HG03097 (cell line): ENCODE results near the gene CYP2W1.

Experiments used
- ATAC-seq: cut with Tn5 transposase; IDR thresholded peaks from one replicate; pipeline ENCODE4 v1.9.1; 2021; ENCODE audit not compliant: unreplicated experiment, low FRiP score

CYP2W1 gene

DNA sequence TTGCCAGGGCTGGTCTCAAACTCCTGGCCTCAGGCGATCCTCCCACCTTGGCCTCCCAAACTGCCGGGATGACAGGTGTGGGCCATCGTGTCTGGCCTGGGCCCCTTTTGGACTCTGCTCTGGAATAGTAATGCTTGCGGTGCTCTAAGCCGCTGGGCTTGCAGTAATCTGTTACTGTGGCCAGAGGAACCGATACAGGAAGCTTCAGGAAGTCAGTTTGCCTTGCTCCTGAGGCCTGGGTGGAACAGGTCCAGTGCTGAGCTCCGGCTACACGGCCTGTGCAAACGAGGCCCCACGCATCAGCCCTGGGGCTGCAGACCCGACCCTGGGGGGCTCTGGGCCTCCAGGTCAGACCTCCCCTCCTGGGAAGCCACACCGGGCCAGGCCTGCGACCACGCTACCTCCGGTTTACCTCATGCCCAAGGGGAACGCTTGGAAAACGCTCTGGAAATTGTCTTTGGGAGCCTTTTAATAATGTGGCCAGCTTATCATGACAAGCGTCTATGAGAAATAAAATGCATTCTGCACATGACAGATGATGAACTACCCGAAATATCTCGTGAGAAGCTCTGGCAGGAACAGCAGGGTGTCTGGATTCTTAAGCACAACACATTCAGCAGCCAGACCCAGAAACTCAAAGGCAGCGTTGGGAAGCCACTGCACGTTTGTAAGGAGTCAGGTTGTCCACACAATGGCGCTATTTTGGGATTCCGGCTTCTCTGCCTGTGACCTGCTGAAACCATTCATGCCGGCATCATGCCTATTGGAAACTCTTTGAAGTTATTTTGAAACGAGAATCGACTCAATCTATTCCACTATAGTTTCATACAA is 18.4 kb upstream of the CYP2W1 start:
- ATAC-seq, result no peak

GRCh38 chr7:966291-967069 is 16.5 kb upstream of the CYP2W1 start:
- ATAC-seq, result no peak

DNA sequence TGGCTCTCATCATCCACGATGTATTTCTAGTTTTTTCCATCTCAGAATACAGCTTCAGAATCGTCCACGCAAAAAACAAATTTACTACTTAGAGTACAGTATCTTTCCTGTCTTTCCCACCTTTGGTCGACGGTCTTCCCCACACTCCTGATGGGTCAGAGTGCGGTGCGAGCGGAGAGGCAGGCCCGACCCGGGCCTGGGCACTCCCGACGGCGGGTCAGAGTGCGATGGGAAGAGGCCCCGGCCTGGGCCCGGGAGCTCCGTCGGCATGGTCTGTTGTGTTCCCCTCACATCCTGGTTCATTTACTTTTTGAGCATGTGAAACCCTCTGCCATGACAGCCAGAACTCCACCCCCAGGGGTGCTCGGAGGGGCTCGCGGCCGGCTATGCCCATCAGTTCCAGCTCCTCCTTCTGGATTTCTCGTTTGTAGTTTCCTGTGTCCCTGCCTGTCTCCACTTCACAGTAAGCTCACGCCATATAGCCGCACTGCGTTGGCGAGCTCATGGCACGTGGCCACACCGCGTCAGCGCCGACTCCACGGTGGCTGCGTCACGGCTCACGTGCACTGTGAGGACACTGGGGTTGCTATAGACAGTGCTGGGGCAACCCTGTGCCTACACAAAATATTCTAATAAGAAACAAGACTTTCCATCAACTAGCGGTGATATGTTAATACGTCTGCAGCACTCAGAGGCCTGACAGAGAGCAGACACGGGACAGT is 15.5 kb upstream of the CYP2W1 start:
- ATAC-seq, result no peak

DNA sequence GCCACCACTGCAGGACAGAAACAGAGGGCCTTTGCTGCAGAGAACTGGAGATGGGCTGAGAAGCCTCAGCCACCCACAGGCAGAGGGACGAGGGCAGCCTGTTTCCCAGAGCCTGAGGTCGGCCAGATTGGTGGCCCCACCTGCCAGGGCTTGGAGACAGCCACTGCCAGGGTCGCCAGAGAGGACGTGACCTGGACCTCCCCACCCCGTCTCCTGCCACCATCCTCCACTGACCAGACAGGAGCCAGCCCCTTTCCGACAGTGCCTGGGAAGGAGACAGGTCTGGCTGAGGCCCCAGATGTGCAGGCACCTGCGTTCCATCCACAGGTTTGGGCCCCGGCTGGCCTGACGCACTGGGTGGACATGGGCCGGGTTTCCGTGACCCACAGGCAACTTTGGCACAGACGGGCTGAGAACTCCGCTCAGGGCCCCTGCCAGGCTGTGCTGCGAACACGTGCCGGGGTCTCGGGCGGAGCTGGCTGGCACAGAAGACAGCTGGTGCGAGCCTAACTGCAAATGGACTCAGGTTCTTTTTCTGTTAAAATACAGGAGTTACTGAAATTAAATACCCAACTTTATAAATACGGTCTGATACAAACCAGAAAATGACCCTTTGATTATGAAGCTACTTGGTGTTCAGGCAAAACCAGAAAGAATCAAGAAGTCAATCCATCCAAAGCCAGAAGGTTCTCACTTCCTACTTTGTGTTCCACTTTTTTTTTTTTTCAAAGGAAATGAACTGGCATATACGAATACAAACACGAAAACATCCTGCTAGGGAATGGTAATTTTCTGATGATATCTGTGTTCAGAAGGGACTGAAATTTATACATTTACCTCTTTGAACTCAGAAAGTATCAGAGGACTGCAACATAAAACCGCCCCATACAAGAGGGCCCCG is 14.5 kb upstream of the CYP2W1 start:
- no peak for ATAC-seq

DNA sequence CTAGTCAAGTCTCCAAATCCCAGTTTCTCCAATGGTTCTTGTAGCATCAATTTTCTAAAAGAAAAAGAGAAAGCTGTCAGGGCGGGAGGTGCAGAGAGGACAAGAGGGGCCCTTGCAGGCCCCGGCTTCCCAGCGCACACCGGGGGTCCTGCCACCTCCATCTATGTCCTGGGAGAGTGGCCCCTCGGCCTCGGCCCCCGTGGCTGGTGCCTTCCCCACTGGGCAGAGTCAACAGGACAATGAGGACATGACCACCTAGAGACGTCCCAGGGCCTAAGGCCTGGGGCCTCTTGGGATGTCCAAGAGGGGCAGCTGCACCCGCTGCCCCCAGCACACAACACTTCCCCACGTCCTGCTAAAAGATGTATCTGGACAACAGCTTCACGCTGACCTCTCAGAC is 13.6 kb upstream of the CYP2W1 start:
- ATAC-seq, result no peak

- no peak for ATAC-seq
Measured at GRCh38 chr7:970744-971143, 12.2 kb upstream of the CYP2W1 start.

GRCh38 chr7:972110-972509 is 10.9 kb upstream of the CYP2W1 start:
- no peak for ATAC-seq

DNA sequence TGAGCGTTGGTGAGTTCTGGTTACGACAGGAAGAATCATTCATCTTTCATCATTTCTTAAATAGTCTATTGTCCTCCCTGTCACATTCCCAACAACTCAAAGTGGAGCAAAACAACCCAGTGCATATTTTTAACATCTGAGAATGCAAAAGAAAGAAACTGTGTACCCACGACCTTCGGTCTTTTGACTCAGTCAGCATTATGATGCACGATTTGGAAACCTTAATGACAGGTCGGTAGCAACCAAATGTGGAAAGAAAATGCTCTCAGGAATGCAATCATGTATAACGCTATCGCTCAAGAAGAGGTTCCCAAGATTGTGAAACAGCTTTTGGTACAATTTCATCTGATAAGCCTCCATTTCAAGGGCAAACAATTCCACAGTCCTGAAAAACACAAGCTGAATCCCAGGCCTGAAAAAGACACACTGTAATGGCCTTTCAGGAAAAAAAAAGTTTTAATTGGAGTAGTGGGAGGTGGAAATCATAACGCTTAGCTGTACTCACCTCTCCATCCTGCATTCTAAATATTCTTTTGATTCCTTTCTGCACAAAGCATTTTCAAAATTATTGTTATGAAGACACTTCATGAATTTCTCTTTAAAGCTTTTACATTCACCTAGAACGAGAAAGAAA is 10.2 kb upstream of the CYP2W1 start:
- ATAC-seq, result no peak

- ATAC-seq, result no peak
Measured at GRCh38 chr7:973312-973711, 9.7 kb upstream of the CYP2W1 start.

GRCh38 chr7:974172-974571 is 8.8 kb upstream of the CYP2W1 start:
- ATAC-seq, result no peak

DNA sequence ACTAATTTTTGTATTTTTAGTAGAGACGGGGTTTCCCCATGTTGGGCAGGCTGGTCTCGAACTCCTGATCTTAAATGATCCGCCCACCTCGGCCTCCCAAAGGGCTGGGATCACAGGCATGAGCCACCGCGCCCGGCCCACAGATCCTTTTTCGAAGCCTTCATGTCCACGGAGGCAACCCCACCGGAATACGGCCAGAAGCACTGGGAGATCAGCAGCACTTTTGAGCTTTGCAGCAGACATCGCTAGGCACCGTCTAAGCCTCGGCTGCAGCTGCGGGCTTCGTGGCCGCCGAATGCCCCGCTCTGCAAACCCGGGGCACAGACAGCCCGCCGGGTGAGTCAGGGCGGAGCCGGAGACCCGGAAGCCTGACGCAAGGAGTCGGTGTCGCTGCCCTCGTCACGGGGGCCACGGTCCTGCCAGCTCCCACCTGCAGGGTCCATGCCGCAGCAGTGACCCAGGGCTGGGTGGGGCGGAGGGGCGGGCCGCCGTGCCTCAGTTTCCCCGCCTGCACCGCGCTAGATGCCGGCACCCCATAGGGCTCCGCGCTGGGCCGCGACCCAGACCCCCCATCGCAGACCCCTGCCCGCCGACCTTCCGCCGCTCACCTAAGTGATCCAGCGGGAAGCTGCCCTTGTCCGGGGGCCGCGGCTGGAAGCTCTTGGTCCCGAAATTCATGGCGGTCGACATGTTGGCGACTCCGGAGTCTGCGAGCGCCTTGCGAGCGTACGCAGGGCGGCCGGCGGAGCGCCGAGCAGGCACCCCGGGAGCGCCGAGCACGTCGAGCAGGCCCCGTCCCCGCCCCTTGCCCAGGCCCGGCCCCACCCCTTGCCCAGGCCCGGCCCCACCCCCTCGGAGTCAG is 7.9 kb upstream of the CYP2W1 start, which contains the start of gene COX19:
TSS of gene COX19 (minus strand) at position 730 of the 862 bp plus-strand sequence. CDS start at position 690, 40 bp downstream.
- peak; percentile 64 for ATAC-seq

GRCh38 chr7:975702-976473 is 7.1 kb upstream of the CYP2W1 start:
- no peak for ATAC-seq

DNA sequence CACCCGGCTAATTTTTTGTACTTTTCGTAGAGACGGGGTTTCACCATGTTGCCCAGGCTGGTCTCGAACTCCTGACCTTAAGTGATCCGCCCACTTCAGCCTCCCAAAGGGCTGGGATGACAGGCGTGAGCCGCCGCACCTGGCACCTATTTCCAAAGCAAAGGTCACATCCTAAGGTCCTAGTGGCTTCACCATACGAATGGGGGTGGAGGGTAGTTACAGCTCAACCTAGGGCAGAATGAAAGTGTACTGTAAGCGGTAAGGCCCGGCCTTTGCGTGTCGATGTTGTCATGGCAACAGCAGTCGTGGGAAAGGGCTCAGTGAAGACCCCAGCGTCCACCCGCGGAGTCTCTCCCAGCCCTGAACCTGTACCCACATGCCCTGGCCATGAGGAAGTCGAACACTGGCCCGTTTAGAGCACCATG is 6.1 kb upstream of the CYP2W1 start:
- ATAC-seq, result no peak

GRCh38 chr7:977326-978048 is 5.5 kb upstream of the CYP2W1 start:
- ATAC-seq, result peak; percentile 39

DNA sequence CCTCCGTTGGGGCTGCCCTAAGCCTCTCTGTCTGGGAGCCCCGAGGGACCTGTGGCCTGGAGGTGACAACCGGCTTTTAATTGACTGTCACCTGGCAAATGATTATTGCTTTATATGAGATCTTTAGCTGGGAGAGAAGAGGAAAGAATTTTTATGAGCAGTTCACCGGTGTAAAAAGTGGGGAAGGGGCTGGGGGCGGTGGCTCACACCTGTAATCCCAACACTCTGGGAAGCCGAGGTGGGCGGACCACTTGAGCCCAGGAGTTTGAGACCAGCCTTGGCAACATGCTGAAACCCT is 5.0 kb upstream of the CYP2W1 start:
- ATAC-seq, result no peak

DNA sequence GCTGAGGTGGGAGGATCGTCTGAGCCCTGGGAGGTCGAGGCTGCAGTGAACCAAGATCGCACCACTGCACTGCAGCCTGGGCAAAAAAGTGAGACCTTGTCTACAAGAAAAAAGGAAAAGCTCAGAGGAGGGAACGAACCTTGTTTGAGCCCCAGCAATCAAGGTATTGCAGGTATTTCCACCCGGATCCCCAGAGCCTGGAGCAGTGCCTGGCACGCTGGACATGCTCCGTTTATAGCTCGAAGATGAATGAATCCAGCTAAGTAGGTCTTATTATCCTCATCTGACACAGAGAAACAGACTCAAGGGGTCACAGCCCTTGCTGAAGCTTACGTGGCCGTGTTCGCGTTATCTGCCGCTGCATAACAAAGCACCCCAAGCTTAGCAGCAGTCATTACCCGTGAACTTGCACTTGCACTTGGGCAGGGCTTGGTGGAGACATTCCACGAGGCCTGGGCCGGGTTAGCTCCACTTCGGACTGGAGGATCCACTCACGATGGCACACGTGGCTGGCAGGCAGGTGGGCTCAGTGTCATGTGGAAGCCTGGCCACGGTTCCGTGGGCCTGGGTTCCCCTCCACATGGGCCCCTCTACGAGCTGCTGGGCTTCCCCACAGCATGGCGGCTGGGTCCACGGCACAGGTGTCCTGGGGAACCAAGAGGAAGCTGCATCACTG is 4.4 kb upstream of the CYP2W1 start:
- no peak for ATAC-seq

GRCh38 chr7:979151-979550 is 3.8 kb upstream of the CYP2W1 start:
- no peak for ATAC-seq
